Upper lobe of right lung (tissue), 1 donor: ENCODE measurements around the gene STK11. TPM values are rescaled to one million over a fixed set of nuclear protein-coding genes. Genes with fewer than 3 reads are reported as not detected.

Source experiments
- ATAC-seq: fragments of 200-7000 bp; cut with Tn5 transposase; one replicate; pipeline ENCODE4 v1.9.1; 2020; ENCODE audit warnings: mild to moderate bottlenecking, moderate library complexity
- DNase-seq: peaks from one replicate; pipeline ENCODE4 v3.0.0-alpha.2; 2020
- H3K27ac ChIP-seq: fragments of 200-600 bp; one replicate; pipeline ENCODE4 v1.8.0; 2022
- H3K27me3 ChIP-seq: fragments of 200-600 bp; one replicate; pipeline ENCODE4 v1.8.0; 2022; ENCODE audit warnings: mild to moderate bottlenecking
- H3K36me3 ChIP-seq: fragments of 200-600 bp; one replicate; pipeline ENCODE4 v1.8.0; 2022
- H3K4me1 ChIP-seq: fragments of 200-600 bp; one replicate; pipeline ENCODE4 v1.8.0; 2022
- H3K4me3 ChIP-seq: fragments of 200-600 bp; one replicate; pipeline ENCODE4 v1.8.0; 2022; ENCODE audit warnings: mild to moderate bottlenecking
- H3K9me3 ChIP-seq: fragments of 200-600 bp; one replicate; pipeline ENCODE4 v1.8.0; 2022
- intact Hi-C: fragments of 100-400 bp; cut with DNase I; formaldehyde crosslinking; loops from one replicate; pipeline ENCODE4 v1.11.0; 2022
- total RNA-seq: library from RNA; stranded (reverse); fragmentation: NEBNext Ultra II Directional; extraction: Animal tissue kit (Norgen Biotek cat#: 25700); gene quantifications from one replicate; pipeline ENCODE4 v1.2.1, GENCODE V29; 2021
- TF ChIP-seq, protein P1 (sequence below): fragments of 200-600 bp; IDR thresholded peaks from one replicate; pipeline ENCODE4 v1.8.0; 2022; ENCODE audit warnings: antibody characterized with exemption
- donor health status: DM: no; HTN: yes; CAD: no; lungs with severe emphysema.

STK11 gene
- total RNA-seq, 1 donor from 2014 or later, result 51.8 TPM

DNA sequence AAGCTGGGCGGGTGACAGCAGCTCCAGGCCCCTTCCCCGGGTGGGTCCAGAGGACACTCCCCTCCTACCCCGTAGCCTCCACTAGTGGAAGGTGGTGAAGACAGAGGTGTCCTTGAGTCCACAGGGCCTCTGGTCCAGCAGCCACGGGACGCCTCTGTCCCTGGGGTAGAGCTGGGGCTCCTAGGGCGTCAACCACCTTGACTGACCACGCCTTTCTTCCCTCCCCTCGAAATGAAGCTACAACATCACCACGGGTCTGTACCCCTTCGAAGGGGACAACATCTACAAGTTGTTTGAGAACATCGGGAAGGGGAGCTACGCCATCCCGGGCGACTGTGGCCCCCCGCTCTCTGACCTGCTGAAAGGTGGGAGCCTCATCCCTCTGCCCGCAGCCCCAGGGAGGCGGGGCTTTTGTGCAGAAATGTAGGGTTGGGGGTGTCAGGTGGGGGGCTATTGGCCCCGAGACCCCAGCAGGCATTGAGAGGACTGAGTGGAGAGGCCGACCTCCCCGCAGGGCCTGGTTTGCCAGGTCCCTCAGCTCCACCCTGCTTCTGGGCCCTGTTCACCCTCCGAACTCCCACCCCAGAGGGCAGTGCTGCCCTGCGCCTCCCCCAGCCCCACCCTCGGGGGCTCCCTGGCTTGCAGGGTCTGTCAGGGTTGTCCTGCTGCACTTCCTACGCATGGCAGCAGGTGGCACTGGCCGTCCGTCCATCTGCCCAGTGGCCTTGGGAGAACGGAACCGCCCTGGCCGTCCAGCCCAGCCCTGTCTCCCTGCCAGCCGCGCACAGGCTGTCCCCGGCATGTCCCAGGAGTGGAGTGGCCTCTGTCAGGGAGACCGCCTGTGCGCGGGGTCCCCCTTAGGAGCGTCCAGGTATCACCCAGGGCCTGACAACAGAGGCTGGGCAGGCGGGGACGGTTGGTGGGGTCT is 15.7 kb downstream of the STK11 start:
- peaks cover 50% of the 10 kb centered on the region for H3K36me3 ChIP-seq
- DNase-seq (no peak), ATAC-seq (peak; percentile 53)
- no peak overlapping the region for H3K4me3 ChIP-seq
- intact Hi-C loops, result no loop called here
- TF ChIP-seq, protein P1, sequence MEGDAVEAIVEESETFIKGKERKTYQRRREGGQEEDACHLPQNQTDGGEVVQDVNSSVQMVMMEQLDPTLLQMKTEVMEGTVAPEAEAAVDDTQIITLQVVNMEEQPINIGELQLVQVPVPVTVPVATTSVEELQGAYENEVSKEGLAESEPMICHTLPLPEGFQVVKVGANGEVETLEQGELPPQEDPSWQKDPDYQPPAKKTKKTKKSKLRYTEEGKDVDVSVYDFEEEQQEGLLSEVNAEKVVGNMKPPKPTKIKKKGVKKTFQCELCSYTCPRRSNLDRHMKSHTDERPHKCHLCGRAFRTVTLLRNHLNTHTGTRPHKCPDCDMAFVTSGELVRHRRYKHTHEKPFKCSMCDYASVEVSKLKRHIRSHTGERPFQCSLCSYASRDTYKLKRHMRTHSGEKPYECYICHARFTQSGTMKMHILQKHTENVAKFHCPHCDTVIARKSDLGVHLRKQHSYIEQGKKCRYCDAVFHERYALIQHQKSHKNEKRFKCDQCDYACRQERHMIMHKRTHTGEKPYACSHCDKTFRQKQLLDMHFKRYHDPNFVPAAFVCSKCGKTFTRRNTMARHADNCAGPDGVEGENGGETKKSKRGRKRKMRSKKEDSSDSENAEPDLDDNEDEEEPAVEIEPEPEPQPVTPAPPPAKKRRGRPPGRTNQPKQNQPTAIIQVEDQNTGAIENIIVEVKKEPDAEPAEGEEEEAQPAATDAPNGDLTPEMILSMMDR, result peak; percentile 66
- no peaks in the 10 kb centered on the region for H3K9me3 ChIP-seq
- no peak overlapping the region for H3K27ac ChIP-seq
- peaks cover 7% of the 10 kb centered on the region for H3K4me1 ChIP-seq
- no peaks in the 10 kb centered on the region for H3K27me3 ChIP-seq

DNA sequence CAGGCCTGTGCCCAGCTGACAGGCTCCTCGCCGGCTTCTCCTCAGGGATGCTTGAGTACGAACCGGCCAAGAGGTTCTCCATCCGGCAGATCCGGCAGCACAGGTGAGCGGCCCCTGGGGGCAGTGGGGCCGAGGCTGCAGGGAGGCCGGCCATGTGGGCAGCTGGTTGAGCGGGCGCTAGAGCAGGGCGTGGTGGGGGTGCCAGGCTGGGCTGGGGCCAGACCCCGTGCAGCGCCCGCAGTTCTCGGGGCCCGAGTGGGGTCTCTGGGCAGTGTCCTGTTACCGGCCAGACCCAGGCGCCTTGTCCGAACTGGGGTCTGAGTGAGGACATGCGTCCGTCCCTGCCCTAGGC is 16.3 kb downstream of the STK11 start:
- TF ChIP-seq, protein P1, result no peak
- H3K27ac ChIP-seq, result no peak overlapping the region
- intact Hi-C loops, result no loop called here

DNA sequence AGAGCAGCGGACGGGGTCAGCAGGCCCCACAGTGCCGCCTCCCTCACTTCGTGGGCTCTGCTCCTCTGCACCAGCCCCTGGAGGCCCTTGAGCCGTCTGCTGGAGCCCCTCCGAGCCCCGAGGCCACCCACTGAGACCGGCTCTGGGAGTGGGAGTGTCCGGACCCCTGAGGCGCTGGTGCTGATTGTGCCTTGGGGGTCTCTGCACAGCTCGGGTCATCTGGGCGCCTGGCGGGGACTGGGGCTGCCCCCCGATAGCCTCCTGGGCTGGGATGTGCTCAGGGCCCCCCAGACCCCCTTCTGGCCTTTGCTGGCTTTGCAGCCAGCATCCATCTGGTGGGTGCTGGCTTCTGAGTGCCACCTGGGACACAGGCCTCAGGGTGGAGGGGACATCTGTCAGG is 16.8 kb downstream of the STK11 start:
- H3K27me3 ChIP-seq, result no peaks in the 10 kb centered on the region
- no peak for ATAC-seq
- H3K27ac ChIP-seq, result no peak overlapping the region
- no peak for DNase-seq
- peaks cover 62% of the 10 kb centered on the region for H3K36me3 ChIP-seq
- intact Hi-C loops, result no loop called here
- no peaks in the 10 kb centered on the region for H3K9me3 ChIP-seq
- peaks cover 3% of the 10 kb centered on the region for H3K4me1 ChIP-seq
- TF ChIP-seq, protein P1, result no peak
- no peak overlapping the region for H3K4me3 ChIP-seq

More for the DNA sequence above, 16.3 kb downstream of the STK11 start:
- DNase-seq (no peak), ATAC-seq (no peak)
- Histone ChIP-seq H3K4me3 (no peak overlapping the region), H3K9me3 (no peaks in the 10 kb centered on the region), H3K4me1 (peaks cover 6% of the 10 kb centered on the region), H3K36me3 (peaks cover 57% of the 10 kb centered on the region), H3K27me3 (no peaks in the 10 kb centered on the region)

DNA sequence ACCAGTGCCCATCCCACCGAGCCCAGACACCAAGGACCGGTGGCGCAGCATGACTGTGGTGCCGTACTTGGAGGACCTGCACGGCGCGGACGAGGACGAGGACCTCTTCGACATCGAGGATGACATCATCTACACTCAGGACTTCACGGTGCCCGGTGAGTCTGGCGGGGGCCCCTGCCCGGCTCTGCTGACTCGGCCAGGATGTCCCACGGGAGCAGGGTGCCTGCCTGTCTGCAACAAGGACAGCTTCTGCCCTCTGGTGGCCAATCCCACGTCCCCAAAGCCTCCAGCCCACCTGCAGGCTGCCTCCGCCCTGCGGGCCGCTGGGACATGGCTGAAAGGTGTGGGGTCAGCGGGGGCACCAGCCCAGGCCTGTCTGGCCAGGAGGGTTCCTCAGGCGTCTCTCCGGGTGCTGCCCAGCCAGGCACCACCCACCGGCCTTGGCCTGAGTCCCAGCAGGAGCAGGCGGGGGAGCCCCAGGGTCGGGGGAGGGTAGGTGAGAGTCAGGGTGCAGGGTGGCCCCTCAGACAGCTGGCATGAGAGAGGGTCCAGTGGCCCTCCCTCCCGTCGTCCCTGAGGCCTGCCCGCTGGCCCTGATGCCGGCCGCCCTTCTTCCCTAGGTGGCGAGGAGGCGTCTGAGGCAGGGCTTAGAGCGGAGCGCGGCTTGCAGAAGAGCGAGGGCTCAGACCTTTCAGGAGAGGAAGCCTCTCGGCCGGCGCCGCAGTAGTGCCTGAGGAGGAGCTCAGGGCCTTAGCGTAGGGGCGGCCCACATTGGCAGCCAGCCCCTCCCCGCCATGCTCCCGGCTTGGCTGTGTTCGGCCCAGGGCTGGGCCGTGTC is 17.7 kb downstream of the STK11 start:
- DNase-seq, result no peak
- TF ChIP-seq, protein P1, result no peak

DNA sequence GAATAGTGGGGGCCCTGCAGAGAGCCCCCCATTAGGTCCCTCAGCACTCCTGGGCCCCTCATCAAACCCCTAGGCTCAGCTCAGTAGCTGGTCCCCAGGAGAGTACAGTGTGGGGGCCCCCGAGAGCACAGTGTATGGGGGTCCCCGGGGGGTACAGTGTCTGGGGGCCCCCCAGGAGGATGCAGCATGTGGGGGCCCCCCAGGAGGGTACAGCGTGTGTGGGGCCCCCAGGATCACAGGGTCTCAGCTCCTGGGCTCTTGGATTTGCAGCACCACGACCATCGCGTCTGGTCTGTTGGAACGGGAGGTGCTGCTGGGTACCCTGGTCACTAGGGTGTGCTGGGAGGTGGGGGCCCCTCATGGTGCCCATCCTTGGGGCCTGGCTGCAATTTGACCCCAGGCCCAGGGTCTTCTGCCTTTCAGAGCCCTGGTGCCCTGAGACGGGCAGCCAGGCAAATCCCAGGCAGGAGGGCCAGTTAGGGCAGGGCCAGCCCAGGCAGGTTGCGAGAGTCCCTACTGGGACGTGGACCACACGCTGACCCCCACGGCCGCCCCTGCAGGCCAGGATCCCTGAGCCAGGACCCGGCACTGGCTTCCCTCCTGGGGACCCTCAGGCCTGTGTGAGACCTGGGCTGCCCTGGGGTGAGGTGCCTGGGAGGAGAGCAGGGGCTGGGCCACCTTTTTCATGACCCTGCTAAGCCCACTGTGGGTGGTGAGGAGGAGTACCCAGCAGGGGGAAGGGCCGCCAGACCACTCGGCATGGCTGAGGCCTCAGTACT is 18.7 kb downstream of the STK11 start:
- Histone ChIP-seq H3K27ac (no peak overlapping the region), H3K9me3 (no peaks in the 10 kb centered on the region), H3K4me1 (no peaks in the 10 kb centered on the region), H3K27me3 (no peaks in the 10 kb centered on the region), H3K36me3 (peaks cover 70% of the 10 kb centered on the region), H3K4me3 (no peak overlapping the region)
- TF ChIP-seq, protein P1, result no peak
- no peak for ATAC-seq
- intact Hi-C loops, result no loop called here
- no peak for DNase-seq

More for the DNA sequence above, 17.7 kb downstream of the STK11 start:
- H3K36me3 ChIP-seq, result peaks cover 70% of the 10 kb centered on the region
- no peak overlapping the region for H3K4me3 ChIP-seq
- no peak for ATAC-seq
- no peaks in the 10 kb centered on the region for H3K27me3 ChIP-seq
- no peaks in the 10 kb centered on the region for H3K4me1 ChIP-seq
- H3K27ac ChIP-seq, result no peak overlapping the region
- intact Hi-C loops, result no loop called here
- H3K9me3 ChIP-seq, result no peaks in the 10 kb centered on the region
